Cardiac fibroblast (primary cell): ENCODE measurements around the gene SDHAF3.

Source experiments
- DNase-seq, 2 donors: peaks; one replicate each; pipeline versions ENCODE4 v3.0.0 to v3.0.0-alpha.2; 2010; ENCODE audit warnings: low read depth in 2 of 2
- H3K4me3 ChIP-seq, 2 donors: replicated peaks in 1 of 2; 1 replicate in 1 of 2; 2 replicates in 1 of 2; pipeline ENCODE4 v1.5.1; 2011; ENCODE audit warnings: low read depth in 2 of 2, low read length in 2 of 2, mild to moderate bottlenecking in 2 of 2, moderate library complexity in 1 of 2
- CTCF ChIP-seq: IDR thresholded peaks from one replicate; pipeline ENCODE4 v1.5.1; 2011; ENCODE audit warnings: low read depth, mild to moderate bottlenecking, low read length, inconsistent platforms

Gene SDHAF3

GRCh38 chr7:97088364-97088763, 29.1 kb upstream of the SDHAF3 start:
- no peak for DNase-seq
- no peak for TF ChIP-seq CTCF

GRCh38 chr7:97089771-97090170, 27.7 kb upstream of the SDHAF3 start:
- H3K4me3 ChIP-seq: no peak overlapping the region
- TF ChIP-seq CTCF: no peak
- DNase-seq: no peak

More at GRCh38 chr7:97088364-97088763, 29.1 kb upstream of the SDHAF3 start:
- H3K4me3 ChIP-seq: no peak overlapping the region

- H3K4me3 ChIP-seq: no peak overlapping the region
- TF ChIP-seq CTCF: no peak
- no peak for DNase-seq
Observed at GRCh38 chr7:97090761-97091353, 26.6 kb upstream of the SDHAF3 start.

- no peak for DNase-seq
- no peak for TF ChIP-seq CTCF
- no peak overlapping the region for H3K4me3 ChIP-seq
Observed at GRCh38 chr7:97094284-97094930, 23.1 kb upstream of the SDHAF3 start.

GRCh38 chr7:97096037-97096436, 21.5 kb upstream of the SDHAF3 start:
- no peak overlapping the region for H3K4me3 ChIP-seq
- DNase-seq: no peak
- TF ChIP-seq CTCF: no peak

- TF ChIP-seq CTCF: no peak
- no peak overlapping the region for H3K4me3 ChIP-seq
- DNase-seq: no peak
Observed at GRCh38 chr7:97096661-97097060, 20.8 kb upstream of the SDHAF3 start.
